T-helper 9 cell (primary cell): ENCODE data around the gene GTF3C4.

Experiments
- DNase-seq: peaks from one replicate; pipeline ENCODE4 v3.0.0-alpha.2; 2020

The GTF3C4 gene

GRCh38 chr9:132733260-132733815, 63.1 kb downstream of the GTF3C4 start:
- DNase-seq = no peak

- no peak for DNase-seq
These were observed 69.5 kb downstream of the GTF3C4 start for GRCh38 chr9:132739710-132740310.

GRCh38 chr9:132740526-132741309, 70.5 kb downstream of the GTF3C4 start:
- DNase-seq = no peak

- DNase-seq = no peak
These were observed 72.6 kb downstream of the GTF3C4 start for GRCh38 chr9:132742821-132743311.

- DNase-seq = no peak
These were observed 73.7 kb downstream of the GTF3C4 start for GRCh38 chr9:132743931-132744479.
